Spleen (tissue), 11 donors: ENCODE results near the gene FAM204A. TPM values are rescaled to one million over a fixed set of nuclear protein-coding genes. Genes with fewer than 3 reads are reported as not detected.

Experiments used
- DNase-seq: peaks from one replicate; pipeline ENCODE4 v3.0.0-alpha.2; 2020
- H3K27ac ChIP-seq, 8 donors: fragments of 200-600 bp; sonication (generic) in 7 of 8; 1 replicate in 4 of 8; 2 replicates in 4 of 8; pipeline versions ENCODE4 v1.5.0 to v1.8.0; 2016 to 2021; ENCODE audit warnings: inconsistent platforms in 4 of 8, mild to moderate bottlenecking in 4 of 8, moderate library complexity in 1 of 8
- H3K27me3 ChIP-seq, 7 donors: fragments of 200-600 bp; sonication (generic) in 6 of 7; replicated peaks in 1 of 7; 1 replicate in 4 of 7; 2 replicates in 3 of 7; pipeline versions ENCODE4 v1.5.0 to v1.8.0; 2016 to 2021; ENCODE audit warnings: inconsistent platforms in 3 of 7, mild to moderate bottlenecking in 1 of 7
- H3K36me3 ChIP-seq, 6 donors: fragments of 200-600 bp; sonication (generic) in 5 of 6; 1 replicate in 4 of 6; 2 replicates in 2 of 6; pipeline versions ENCODE4 v1.5.0 to v1.8.0; 2016 to 2021; ENCODE audit warnings: inconsistent platforms in 2 of 6
- H3K4me1 ChIP-seq, 6 donors: fragments of 200-600 bp; sonication (generic) in 5 of 6; 1 replicate in 3 of 6; 2 replicates in 3 of 6; pipeline versions ENCODE4 v1.5.0 to v1.8.0; 2016 to 2021; ENCODE audit warnings: inconsistent platforms in 3 of 6
- H3K4me3 ChIP-seq, 8 donors: fragments of 200-600 bp; sonication (generic) in 7 of 8; 1 replicate in 4 of 8; 2 replicates in 4 of 8; pipeline versions ENCODE4 v1.5.0 to v1.8.0; 2016 to 2021; ENCODE audit warnings: inconsistent platforms in 4 of 8, mild to moderate bottlenecking in 4 of 8, moderate library complexity in 2 of 8
- H3K9me3 ChIP-seq, 8 donors: fragments of 200-600 bp; sonication (generic) in 7 of 8; 1 replicate in 4 of 8; 2 replicates in 4 of 8; pipeline versions ENCODE4 v1.5.0 to v1.8.0; 2016 to 2021; ENCODE audit warnings: inconsistent platforms in 4 of 8
- POLR2A ChIP-seq, 3 donors: fragments of 450-650 bp; IDR thresholded peaks; one replicate each; pipeline ENCODE4 v1.5.1; 2017; ENCODE audit warnings: antibody characterized with exemption in 3 of 3, mild to moderate bottlenecking in 1 of 3
- POLR2AphosphoS5 ChIP-seq, 3 donors: sonication (generic); formaldehyde crosslinking; IDR thresholded peaks; one replicate each; pipeline ENCODE4 v1.5.1; 2017; ENCODE audit warnings: antibody characterized with exemption in 3 of 3
- WGBS, 5 donors: extraction: QIAGEN DNeasy Blood & Tissue Kit in 3 of 5; methylation state at CpG; one replicate each; pipeline versions ENCODE4 v1.1.5 to v1.1.7; 2013 to 2018; 5-methylcytosine and 5-hydroxymethylcytosine counted together
- intact Hi-C: fragments of 100-400 bp; cut with DNase I; formaldehyde crosslinking; loops from one replicate; pipeline ENCODE4 v1.15.0; 2023; ENCODE audit warnings: low total_unique reads
- polyA plus RNA-seq, 3 donors: library from polyadenylated mRNA; stranded (reverse); fragments of 200-250 nt; gene quantifications; one replicate each; pipeline ENCODE4 v1.2.1, GENCODE V29; 2013
- total RNA-seq, 7 donors: library from RNA; depleted of rRNA in 3 of 7; stranded (reverse); fragments of >200 nt in 3 of 7; fragmentation: NEBNext Ultra II Directional in 4 of 7; extraction: Animal tissue kit (Norgen Biotek cat#: 25700) in 4 of 7; gene quantifications; one replicate each; pipeline versions ENCODE4 v1.1.0 to v1.2.1, GENCODE V29; 2016 to 2021
- TF ChIP-seq, protein P1 (sequence below), 11 experiments: fragments of 200-600 bp in 7 of 11; fragments of 450-650 bp in 4 of 11; sonication (generic) in 4 of 11; IDR thresholded peaks in 8 of 11; conservative IDR thresholded peaks in 3 of 11; 1 replicate in 7 of 11; 2 replicates in 4 of 11; pipeline versions ENCODE4 v1.4.0 to v1.8.0; 2016 to 2021; ENCODE audit warnings: antibody characterized with exemption in 11 of 11, inconsistent platforms in 4 of 11, mild to moderate bottlenecking in 1 of 11
- donor health status: healthy with polysubstance abuse.
- donor health status: DM: no; HTN: no; CAD: no; lungs with moderate emphysema.
- donor health status: DM: no; HTN: no; CAD: no.
- donor health status: Bipolar disorder and iron deficiency.
- donor health status: healthy.
- donor health status: DM: no; HTN: no; CAD: no.
- donor health status: DM: yes; HTN: yes; CAD: no.

FAM204A gene
- total and polyA plus RNA-seq, 10 donors = 39.5 to 78.2 (median 54.2) TPM

DNA sequence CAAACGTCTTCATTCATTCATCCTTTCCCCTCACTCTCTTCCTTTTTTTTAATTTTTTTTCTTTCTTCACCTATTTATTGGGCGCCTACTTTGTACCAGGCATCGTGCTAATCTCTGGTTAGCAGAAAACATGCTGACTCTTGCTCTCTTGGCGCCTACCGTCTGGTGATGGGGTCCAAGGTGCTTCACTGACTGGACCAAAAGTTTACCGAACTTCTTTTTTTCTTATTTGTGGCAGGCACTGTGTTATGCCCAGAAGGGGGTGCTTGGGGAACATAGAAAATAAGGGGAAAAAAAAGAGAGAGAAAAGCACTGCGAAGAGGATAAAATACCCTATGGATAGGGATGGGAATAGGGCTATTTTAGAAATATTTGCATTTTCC is 505 bp upstream of the FAM204A start:
- intact Hi-C loops = no loop called here
- 43 to 46% (median 46%) methylated on average over 7 of the region's 7 CpGs for WGBS, 5 donors
- Histone ChIP-seq H3K36me3 (peaks cover 0 to 10% (median 0%) of the 10 kb centered on the region in 6 donors), H3K27me3 (no peaks in the 10 kb centered on the region), H3K27ac (peak overlapping the region in 6 of 8 donors; percentile 83 to 93 (median 87)), H3K4me3 (peak overlapping the region; percentile 85 to 100 (median 99)), H3K4me1 (peaks cover 13 to 51% (median 46%) of the 10 kb centered on the region in 6 donors), H3K9me3 (no peaks in the 10 kb centered on the region)
- TF ChIP-seq POLR2A (IDR thresholded peaks at IDR 0.05) = no peak
- no peak for TF ChIP-seq POLR2AphosphoS5 (IDR thresholded peaks at IDR 0.05)
- TF ChIP-seq, protein P1, sequence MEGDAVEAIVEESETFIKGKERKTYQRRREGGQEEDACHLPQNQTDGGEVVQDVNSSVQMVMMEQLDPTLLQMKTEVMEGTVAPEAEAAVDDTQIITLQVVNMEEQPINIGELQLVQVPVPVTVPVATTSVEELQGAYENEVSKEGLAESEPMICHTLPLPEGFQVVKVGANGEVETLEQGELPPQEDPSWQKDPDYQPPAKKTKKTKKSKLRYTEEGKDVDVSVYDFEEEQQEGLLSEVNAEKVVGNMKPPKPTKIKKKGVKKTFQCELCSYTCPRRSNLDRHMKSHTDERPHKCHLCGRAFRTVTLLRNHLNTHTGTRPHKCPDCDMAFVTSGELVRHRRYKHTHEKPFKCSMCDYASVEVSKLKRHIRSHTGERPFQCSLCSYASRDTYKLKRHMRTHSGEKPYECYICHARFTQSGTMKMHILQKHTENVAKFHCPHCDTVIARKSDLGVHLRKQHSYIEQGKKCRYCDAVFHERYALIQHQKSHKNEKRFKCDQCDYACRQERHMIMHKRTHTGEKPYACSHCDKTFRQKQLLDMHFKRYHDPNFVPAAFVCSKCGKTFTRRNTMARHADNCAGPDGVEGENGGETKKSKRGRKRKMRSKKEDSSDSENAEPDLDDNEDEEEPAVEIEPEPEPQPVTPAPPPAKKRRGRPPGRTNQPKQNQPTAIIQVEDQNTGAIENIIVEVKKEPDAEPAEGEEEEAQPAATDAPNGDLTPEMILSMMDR (IDR thresholded peaks at IDR 0.05 in 8 of 11, conservative IDR thresholded peaks at IDR 0.05 in 3 of 11) = no peak
- DNase-seq = no peak

- Histone ChIP-seq H3K36me3 (peaks cover 0 to 32% (median 9%) of the 10 kb centered on the region in 6 donors), H3K4me1 (peaks cover 13 to 61% (median 46%) of the 10 kb centered on the region in 6 donors), H3K27me3 (no peaks in the 10 kb centered on the region), H3K27ac (peak overlapping the region in 5 of 8 donors; percentile 16 to 84 (median 56)), H3K4me3 (peak overlapping the region in 5 of 8 donors; percentile 2 to 99 (median 96)), H3K9me3 (no peaks in the 10 kb centered on the region)
- no peak for DNase-seq
- intact Hi-C loops = no loop called here
- TF ChIP-seq POLR2A (IDR thresholded peaks at IDR 0.05) (no peak), POLR2AphosphoS5 (IDR thresholded peaks at IDR 0.05) (no peak)
- TF ChIP-seq, protein P1 (IDR thresholded peaks at IDR 0.05 in 8 of 11, conservative IDR thresholded peaks at IDR 0.05 in 3 of 11) = no peak
- 84 to 95% (median 92%) methylated on average over 2 of the region's 2 CpGs for WGBS, 5 donors
These were observed 1.6 kb downstream of the FAM204A start for GRCh38 chr10:118340486-118340885.

DNA sequence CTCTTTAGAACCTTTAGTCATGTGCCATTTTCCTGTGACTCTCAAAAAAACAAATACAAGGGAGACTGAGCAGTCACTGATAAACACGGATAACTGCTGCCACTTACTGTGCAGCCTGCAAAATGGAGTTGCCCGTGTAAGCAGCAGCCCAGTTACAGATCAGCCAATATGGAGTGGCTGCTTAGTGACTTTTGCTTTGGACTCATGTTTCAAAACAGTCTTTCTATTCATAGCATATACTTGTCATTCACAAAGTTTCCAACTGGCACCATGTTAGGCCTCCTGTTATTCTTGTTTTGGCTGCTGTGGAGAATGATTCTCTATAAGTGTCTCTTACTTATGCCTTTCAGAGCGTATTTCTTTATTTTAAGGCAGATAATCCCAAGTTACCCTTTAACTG is 3.0 kb downstream of the FAM204A start:
- DNase-seq = no peak
- no peaks in the 10 kb centered on the region for H3K27me3 ChIP-seq
- peaks cover 13 to 61% (median 46%) of the 10 kb centered on the region in 6 donors for H3K4me1 ChIP-seq
- peaks cover 0 to 46% (median 23%) of the 10 kb centered on the region in 6 donors for H3K36me3 ChIP-seq
- WGBS, 5 donors = 88 to 95% (median 90%) methylated on average over 3 of the region's 3 CpGs
- no peaks in the 10 kb centered on the region for H3K9me3 ChIP-seq
- TF ChIP-seq POLR2AphosphoS5 (IDR thresholded peaks at IDR 0.05) (no peak), POLR2A (IDR thresholded peaks at IDR 0.05) (no peak)
- TF ChIP-seq, protein P1 (IDR thresholded peaks at IDR 0.05 in 8 of 11, conservative IDR thresholded peaks at IDR 0.05 in 3 of 11) = no peak
- intact Hi-C loops = no loop called here
- H3K27ac ChIP-seq = no peak overlapping the region
- no peak overlapping the region for H3K4me3 ChIP-seq

- TF ChIP-seq, protein P1 (IDR thresholded peaks at IDR 0.05 in 8 of 11, conservative IDR thresholded peaks at IDR 0.05 in 3 of 11) = no peak
- no peak for TF ChIP-seq POLR2AphosphoS5 (IDR thresholded peaks at IDR 0.05)
- TF ChIP-seq POLR2A (IDR thresholded peaks at IDR 0.05) = no peak
- intact Hi-C loops = no loop called here
- Histone ChIP-seq H3K9me3 (no peaks in the 10 kb centered on the region), H3K36me3 (peaks cover 0 to 63% (median 38%) of the 10 kb centered on the region in 6 donors), H3K4me1 (peaks cover 13 to 67% (median 42%) of the 10 kb centered on the region in 6 donors), H3K27ac (no peak overlapping the region), H3K27me3 (no peaks in the 10 kb centered on the region), H3K4me3 (no peak overlapping the region)
- DNase-seq = no peak
- 85 to 94% (median 89%) methylated on average over 1 of the region's 1 CpG for WGBS, 5 donors
These were observed 4.8 kb downstream of the FAM204A start for GRCh38 chr10:118337356-118337755.
